Vagina (tissue), 2 donors: ENCODE data around the gene LPP. TPM values are rescaled to one million over a fixed set of nuclear protein-coding genes. Genes with fewer than 3 reads are reported as not detected.

Experiments used
- DNase-seq, 2 donors: peaks; one replicate each; pipeline ENCODE4 v3.0.0-alpha.2; 2017; ENCODE audit errors: extremely low spot score in 2 of 2
- H3K27ac ChIP-seq: fragments of 200-600 bp; sonication (generic); one replicate; pipeline ENCODE4 v1.5.1; 2019
- H3K27me3 ChIP-seq: fragments of 200-600 bp; sonication (generic); one replicate; pipeline ENCODE4 v1.5.1; 2019
- H3K36me3 ChIP-seq, 2 donors: fragments of 200-600 bp; sonication (generic); one replicate each; pipeline ENCODE4 v1.5.1; 2017 to 2019
- H3K4me1 ChIP-seq: fragments of 200-600 bp; sonication (generic); one replicate; pipeline ENCODE4 v1.5.1; 2019
- H3K4me3 ChIP-seq, 2 donors: fragments of 200-600 bp; sonication (generic); 1 replicate in 1 of 2; 2 replicates in 1 of 2; pipeline ENCODE4 v1.5.1; 2016 to 2019
- H3K9me3 ChIP-seq: fragments of 200-600 bp; sonication (generic); one replicate; pipeline ENCODE4 v1.5.1; 2019
- POLR2A ChIP-seq, 2 donors: fragments of 450-650 bp; IDR thresholded peaks; one replicate each; pipeline ENCODE4 v1.6.1; 2017; ENCODE audit warnings: antibody characterized with exemption in 2 of 2, mild to moderate bottlenecking in 2 of 2, moderate library complexity in 2 of 2
- POLR2AphosphoS5 ChIP-seq, 2 donors: sonication (generic); formaldehyde crosslinking; IDR thresholded peaks; one replicate each; pipeline ENCODE4 v1.9.0; 2017; ENCODE audit warnings: antibody characterized with exemption in 2 of 2, mild to moderate bottlenecking in 2 of 2, low read depth in 1 of 2; ENCODE audit not compliant: insufficient read depth in 1 of 2
- intact Hi-C: fragments of 100-400 bp; cut with DNase I; formaldehyde crosslinking; loops from one replicate; pipeline ENCODE4 v1.15.1; 2023
- total RNA-seq: library from RNA; depleted of rRNA; stranded (reverse); fragments of >200 nt; gene quantifications from one replicate; pipeline ENCODE4 v1.2.3, GENCODE V29; 2016
- TF ChIP-seq, protein P1 (sequence below), 3 experiments: fragments of 450-650 bp in 2 of 3; fragments of 200-600 bp in 1 of 3; sonication (generic) in 1 of 3; IDR thresholded peaks; one replicate each; pipeline ENCODE4 v1.5.1; 2017 to 2019; ENCODE audit warnings: antibody characterized with exemption in 3 of 3, mild to moderate bottlenecking in 2 of 3, moderate library complexity in 2 of 3

Gene LPP
- total RNA-seq, 1 donor from 2014 or later, result 248 TPM

DNA sequence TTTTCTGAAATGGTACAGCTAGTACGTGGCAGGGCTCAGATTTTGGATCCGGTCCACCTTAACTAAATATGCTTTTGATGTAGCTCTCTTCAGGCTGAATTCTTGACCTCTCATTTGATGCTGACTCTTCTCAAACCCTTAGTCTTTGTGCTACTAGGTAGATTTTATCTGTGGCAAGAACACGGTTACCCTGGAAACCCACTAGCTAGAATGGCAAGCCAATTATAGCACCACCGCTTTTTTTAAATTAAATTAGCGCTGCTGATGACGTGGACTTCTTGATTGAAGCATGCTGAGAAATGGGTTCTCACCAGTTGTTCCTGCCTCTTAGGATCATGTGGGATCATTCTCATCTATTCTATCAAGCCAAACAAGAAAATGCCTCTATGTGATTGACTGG is 421.5 kb downstream of the LPP start:
- Histone ChIP-seq H3K27ac (no peak overlapping the region), H3K4me3 (no peak overlapping the region), H3K4me1 (peaks cover 10% of the 10 kb centered on the region), H3K9me3 (no peaks in the 10 kb centered on the region), H3K36me3 (no peaks in the 10 kb centered on the region), H3K27me3 (no peaks in the 10 kb centered on the region)
- intact Hi-C loops, result no loop called here
- TF ChIP-seq POLR2A (IDR thresholded peaks at IDR 0.05), result no peak
- no peak for TF ChIP-seq POLR2AphosphoS5 (IDR thresholded peaks at IDR 0.05; ENCODE audit: insufficient read depth in 1 of 2, low read depth in 1 of 2)
- TF ChIP-seq, protein P1, sequence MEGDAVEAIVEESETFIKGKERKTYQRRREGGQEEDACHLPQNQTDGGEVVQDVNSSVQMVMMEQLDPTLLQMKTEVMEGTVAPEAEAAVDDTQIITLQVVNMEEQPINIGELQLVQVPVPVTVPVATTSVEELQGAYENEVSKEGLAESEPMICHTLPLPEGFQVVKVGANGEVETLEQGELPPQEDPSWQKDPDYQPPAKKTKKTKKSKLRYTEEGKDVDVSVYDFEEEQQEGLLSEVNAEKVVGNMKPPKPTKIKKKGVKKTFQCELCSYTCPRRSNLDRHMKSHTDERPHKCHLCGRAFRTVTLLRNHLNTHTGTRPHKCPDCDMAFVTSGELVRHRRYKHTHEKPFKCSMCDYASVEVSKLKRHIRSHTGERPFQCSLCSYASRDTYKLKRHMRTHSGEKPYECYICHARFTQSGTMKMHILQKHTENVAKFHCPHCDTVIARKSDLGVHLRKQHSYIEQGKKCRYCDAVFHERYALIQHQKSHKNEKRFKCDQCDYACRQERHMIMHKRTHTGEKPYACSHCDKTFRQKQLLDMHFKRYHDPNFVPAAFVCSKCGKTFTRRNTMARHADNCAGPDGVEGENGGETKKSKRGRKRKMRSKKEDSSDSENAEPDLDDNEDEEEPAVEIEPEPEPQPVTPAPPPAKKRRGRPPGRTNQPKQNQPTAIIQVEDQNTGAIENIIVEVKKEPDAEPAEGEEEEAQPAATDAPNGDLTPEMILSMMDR (IDR thresholded peaks at IDR 0.05), result no peak
- DNase-seq, result no peak

DNA sequence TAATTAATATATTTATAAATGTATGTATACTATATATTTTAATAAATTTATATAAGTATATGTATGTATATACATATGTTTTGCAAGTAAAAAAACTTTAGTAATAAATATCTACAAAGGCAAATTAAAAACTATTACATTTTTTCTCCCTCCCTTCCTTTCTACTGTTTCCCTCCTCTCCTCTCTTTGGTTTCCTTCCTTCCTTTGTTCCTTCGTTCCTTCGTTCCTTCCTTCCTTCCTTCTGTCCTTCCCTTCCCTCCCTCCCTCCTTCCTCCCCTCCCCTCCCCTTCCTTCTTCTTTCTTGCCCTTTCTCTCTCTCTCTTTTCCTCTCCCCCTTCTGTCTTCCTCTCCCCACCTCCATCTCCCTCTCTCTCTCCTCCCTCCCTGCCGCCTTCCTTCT is 423.6 kb downstream of the LPP start:
- intact Hi-C loops, result no loop called here
- DNase-seq, result no peak
- TF ChIP-seq POLR2A (IDR thresholded peaks at IDR 0.05), result no peak
- TF ChIP-seq, protein P1 (IDR thresholded peaks at IDR 0.05), result no peak
- no peak for TF ChIP-seq POLR2AphosphoS5 (IDR thresholded peaks at IDR 0.05; ENCODE audit: insufficient read depth in 1 of 2, low read depth in 1 of 2)
- Histone ChIP-seq H3K27me3 (no peaks in the 10 kb centered on the region), H3K4me3 (no peak overlapping the region), H3K36me3 (no peaks in the 10 kb centered on the region), H3K9me3 (no peaks in the 10 kb centered on the region), H3K4me1 (peaks cover 17% of the 10 kb centered on the region), H3K27ac (peak overlapping the region; percentile 16)

DNA sequence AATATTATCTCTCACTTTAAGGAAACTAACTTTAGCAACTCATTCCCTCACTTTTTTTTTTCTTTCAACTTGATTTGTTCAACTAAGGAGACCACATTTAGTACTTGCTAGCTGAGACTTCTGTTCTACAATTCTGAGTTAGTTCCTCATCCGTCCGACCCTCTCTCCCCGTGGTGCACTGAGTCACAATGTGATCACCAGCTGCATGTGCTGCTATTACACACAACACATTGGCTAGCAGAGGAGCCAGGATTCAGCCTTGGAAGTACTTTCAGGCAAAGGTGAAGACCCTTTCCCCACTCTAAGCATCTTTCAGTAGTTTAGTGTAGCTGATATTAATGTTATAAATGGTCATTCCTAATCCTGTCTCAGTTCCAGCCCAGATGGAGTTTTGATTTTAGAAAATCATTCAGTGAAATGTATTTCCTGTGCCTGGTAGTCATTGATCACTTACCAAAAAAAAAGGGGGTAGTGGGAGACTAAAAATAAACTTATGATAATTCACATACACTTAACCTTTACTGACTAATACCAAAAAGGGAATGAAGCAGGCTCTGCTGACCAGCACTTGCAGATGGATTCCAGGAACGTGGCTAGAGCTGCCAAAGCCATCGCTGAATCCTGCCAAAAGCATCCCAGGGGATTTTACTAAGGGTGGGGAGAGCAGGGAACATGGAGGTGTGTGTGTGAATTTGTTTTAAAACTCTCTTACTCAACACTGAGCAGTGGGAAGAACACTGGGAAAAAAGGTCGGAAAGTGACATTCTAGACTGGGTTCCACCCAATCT is 424.8 kb downstream of the LPP start:
- peaks cover 22% of the 10 kb centered on the region for H3K4me1 ChIP-seq

DNA sequence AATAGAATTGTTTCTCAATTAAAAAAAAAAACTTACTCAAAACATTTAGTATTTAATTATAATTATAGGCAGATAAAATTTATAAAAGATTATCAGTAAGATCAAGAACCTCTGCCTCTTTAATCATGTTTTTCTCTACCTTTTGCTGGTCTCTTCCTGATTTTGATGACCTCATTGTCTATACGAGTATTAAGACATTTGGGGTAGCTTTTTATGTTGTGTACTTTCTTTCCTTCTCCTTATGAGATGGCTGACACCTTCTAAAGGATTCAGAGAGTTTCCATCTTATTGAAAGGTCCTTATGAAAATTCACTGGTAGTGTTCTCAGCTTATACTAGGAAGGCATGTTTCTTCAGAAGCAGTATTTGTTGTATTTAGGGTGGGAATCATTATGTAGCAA is 426.3 kb downstream of the LPP start:
- H3K9me3 ChIP-seq, result no peaks in the 10 kb centered on the region
- TF ChIP-seq POLR2A (IDR thresholded peaks at IDR 0.05) (no peak), POLR2AphosphoS5 (IDR thresholded peaks at IDR 0.05; ENCODE audit: insufficient read depth in 1 of 2, low read depth in 1 of 2) (no peak)
- TF ChIP-seq, protein P1 (IDR thresholded peaks at IDR 0.05), result no peak
- H3K4me3 ChIP-seq, result no peak overlapping the region
- intact Hi-C loops, result no loop called here
- no peak for DNase-seq
- H3K36me3 ChIP-seq, result no peaks in the 10 kb centered on the region
- no peaks in the 10 kb centered on the region for H3K27me3 ChIP-seq
- peaks cover 33% of the 10 kb centered on the region for H3K4me1 ChIP-seq
- no peak overlapping the region for H3K27ac ChIP-seq

More for the DNA sequence above, 424.8 kb downstream of the LPP start:
- no peaks in the 10 kb centered on the region for H3K9me3 ChIP-seq
- no peak for TF ChIP-seq POLR2A (IDR thresholded peaks at IDR 0.05)
- TF ChIP-seq, protein P1 (IDR thresholded peaks at IDR 0.05), result no peak
- peak in 1 of 2 donors; percentile 76 for TF ChIP-seq POLR2AphosphoS5 (IDR thresholded peaks at IDR 0.05; ENCODE audit: insufficient read depth in 1 of 2, low read depth in 1 of 2)
- H3K27ac ChIP-seq, result peak overlapping the region; percentile 13
- H3K36me3 ChIP-seq, result no peaks in the 10 kb centered on the region
- intact Hi-C loops, result no loop called here
- no peaks in the 10 kb centered on the region for H3K27me3 ChIP-seq
- H3K4me3 ChIP-seq, result no peak overlapping the region
- no peak for DNase-seq

DNA sequence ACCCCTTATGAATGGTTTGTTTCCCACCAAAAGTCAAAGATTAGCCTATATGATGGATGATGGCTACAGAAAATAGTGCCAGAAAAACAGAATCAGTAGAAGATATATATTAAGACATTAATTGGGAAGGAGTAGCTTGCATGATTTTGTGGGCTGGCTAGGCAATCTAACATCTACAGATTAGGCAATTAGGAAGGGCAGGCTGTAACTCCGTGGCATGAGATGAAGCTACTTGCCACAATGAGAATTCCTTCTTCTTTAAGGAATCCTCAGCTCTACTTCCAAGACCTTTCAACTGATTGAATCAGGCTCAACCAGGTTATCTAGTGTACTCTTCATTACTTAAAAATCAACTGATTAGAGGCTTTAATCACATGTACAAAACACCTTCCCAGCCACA is 426.7 kb downstream of the LPP start:
- TF ChIP-seq, protein P1 (IDR thresholded peaks at IDR 0.05), result no peak
- no peak for TF ChIP-seq POLR2A (IDR thresholded peaks at IDR 0.05)
- no peak for TF ChIP-seq POLR2AphosphoS5 (IDR thresholded peaks at IDR 0.05; ENCODE audit: insufficient read depth in 1 of 2, low read depth in 1 of 2)
- no peak overlapping the region for H3K27ac ChIP-seq
- no peak for DNase-seq
- no peak overlapping the region for H3K4me3 ChIP-seq
- peaks cover 37% of the 10 kb centered on the region for H3K4me1 ChIP-seq
- intact Hi-C loops, result no loop called here
- H3K36me3 ChIP-seq, result no peaks in the 10 kb centered on the region
- H3K27me3 ChIP-seq, result no peaks in the 10 kb centered on the region
- H3K9me3 ChIP-seq, result no peaks in the 10 kb centered on the region
